ENCODE results near the gene ACTR6.
"Not testable (repeated sequence)": the region's sequence is repeated elsewhere in the genome, so short reads cannot be mapped to it uniquely, and the experiment has no call there.

ACTR6 gene

DNA sequence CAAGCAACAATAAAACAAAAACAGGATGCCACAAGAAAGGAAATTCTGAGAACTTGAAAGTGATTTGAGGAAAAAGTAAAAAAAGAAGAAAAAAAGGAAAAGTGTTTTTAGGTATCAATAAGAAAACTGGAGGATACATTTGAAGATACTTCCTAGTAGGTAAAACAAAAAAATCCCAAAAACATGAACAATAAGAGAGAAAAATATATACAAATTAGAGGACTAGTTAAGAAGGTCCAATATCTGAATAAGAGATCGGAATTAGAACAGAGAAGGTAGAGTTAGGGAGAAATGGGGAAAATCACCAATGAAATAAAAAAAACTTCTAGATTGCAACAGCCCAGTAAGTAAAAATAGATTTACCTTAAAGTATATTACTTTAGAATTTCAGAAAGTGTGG, 57.5 kb downstream of the ACTR6 start:
- no peak for DNase-seq (ENCODE audit: extremely low read depth, low read depth)
- TF ChIP-seq, protein P1, sequence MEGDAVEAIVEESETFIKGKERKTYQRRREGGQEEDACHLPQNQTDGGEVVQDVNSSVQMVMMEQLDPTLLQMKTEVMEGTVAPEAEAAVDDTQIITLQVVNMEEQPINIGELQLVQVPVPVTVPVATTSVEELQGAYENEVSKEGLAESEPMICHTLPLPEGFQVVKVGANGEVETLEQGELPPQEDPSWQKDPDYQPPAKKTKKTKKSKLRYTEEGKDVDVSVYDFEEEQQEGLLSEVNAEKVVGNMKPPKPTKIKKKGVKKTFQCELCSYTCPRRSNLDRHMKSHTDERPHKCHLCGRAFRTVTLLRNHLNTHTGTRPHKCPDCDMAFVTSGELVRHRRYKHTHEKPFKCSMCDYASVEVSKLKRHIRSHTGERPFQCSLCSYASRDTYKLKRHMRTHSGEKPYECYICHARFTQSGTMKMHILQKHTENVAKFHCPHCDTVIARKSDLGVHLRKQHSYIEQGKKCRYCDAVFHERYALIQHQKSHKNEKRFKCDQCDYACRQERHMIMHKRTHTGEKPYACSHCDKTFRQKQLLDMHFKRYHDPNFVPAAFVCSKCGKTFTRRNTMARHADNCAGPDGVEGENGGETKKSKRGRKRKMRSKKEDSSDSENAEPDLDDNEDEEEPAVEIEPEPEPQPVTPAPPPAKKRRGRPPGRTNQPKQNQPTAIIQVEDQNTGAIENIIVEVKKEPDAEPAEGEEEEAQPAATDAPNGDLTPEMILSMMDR (IDR thresholded peaks at IDR 0.05; ENCODE audit: low read depth, low read length), result no peak

DNA sequence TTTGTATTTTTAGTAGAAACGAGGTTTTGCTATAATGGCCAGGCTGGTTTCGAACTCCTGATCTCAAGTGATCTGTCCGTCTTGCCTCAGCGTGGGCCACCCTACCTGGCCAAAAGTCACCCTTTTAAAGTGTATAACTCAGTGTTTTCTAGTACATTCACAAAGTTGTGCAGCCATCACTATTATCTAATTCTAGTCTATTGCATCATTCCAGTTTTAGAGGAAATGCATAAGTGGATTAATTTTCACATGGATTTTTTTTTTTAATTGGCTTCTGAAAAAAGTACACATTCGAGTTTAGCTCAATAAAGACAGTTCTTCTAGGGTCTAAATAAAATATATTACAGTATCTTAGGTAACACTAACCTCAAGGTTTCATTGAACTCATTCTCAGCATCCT, 62.5 kb downstream of the ACTR6 start:
- DNase-seq (ENCODE audit: extremely low read depth, low read depth), result no peak
- TF ChIP-seq, protein P1 (IDR thresholded peaks at IDR 0.05; ENCODE audit: low read depth, low read length), result no peak

GRCh38 chr12:100265107-100265506, 64.5 kb downstream of the ACTR6 start:
- not testable (repeated sequence) for DNase-seq (ENCODE audit: extremely low read depth, low read depth)

DNA sequence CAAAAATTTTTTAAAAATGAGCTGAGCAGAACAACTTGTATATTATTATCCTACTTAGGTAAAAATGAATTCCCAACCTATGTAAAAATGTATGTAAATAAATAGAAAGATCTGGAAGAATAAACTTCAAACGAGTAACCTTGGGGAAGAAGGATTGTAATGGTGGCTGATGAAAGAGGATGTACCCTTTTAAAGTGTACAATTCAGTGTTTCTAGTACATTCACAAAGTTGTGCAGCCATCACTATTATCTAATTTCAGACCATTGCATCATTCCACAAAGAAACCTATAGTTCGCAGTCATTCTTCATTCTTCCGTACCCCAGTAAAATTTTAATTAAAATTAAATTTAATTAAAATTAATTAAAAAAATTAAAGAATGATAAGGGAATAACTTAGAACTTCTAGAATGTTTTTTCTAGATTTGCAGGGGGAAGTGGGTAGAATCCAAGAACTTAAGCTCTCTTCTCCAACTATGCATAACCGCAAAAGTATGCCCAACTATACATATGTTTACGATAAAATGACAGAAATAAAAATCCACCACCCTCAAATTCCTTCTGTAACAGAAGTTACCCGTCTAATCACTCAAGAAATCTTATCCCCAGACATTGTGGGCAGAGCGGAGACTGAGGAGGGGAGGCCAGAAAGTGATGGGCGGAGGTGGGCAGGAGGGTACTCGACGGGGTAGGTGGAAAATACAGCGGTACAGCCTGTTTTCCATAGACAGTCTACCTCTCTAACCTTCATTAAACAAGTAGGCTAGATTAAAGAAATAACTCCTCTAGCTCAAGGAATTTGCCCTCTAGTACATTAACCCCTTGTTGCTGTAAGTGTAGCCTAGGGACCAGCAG, 65.3 kb downstream of the ACTR6 start:
- TF ChIP-seq, protein P1 (IDR thresholded peaks at IDR 0.05; ENCODE audit: low read depth, low read length), result no peak
- DNase-seq (ENCODE audit: extremely low read depth, low read depth), result no peak

DNA sequence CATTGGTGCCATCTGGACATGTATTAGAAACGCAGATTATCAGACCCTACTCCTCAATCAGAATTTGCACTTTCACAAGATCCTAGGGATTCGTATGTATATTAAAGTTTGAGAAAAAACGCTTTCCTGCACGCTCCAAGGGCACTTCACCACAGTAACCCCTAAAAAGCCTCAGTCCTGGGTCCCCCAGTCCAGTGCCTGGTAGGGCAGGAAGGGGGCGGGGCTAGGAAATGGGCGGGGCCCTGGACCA, 65.9 kb downstream of the ACTR6 start:
- TF ChIP-seq, protein P1 (IDR thresholded peaks at IDR 0.05; ENCODE audit: low read depth, low read length), result no peak
- no peak for DNase-seq (ENCODE audit: extremely low read depth, low read depth)

DNA sequence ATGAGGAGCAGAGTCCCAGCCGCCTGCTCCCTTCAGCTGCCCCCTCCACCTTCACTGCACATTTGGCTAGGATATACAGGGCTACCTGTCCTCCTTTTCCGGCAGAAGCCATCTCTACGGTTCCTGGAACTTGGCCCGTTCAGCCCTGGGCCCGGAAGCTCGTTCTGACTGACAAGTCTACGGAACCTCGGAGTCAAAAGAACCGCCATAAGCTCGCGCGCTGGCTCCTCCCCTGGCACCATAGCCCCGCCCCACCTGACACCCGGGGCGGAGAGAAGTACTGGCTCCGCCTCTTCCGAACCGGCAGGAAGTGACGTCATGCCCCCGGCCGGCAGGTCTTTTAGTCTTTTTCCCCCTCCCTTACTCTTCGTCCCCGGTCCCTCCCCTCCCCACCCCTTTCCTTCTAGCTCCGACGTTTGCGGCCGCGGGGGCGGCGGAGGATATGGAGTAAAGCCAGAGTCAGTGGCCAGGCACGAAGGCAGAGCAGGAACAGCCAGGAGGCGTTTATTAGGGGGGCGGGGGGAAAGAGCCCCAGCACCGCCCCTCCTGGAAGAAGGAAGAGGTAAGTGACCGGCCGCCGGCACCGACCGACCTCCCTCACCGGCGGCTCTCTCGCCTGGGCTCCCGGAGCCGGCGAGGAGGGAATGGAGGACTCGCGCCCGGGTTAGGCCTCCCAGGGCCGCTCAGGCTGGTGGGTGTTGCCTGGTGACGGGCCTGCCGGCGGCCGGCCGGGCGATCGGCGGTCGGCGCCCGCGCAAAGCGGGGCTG, 66.4 kb downstream of the ACTR6 start, which contains the start of the genes DEPDC4 and SCYL2:
TSS of gene DEPDC4 (minus strand) at position 245 of the 768 bp plus-strand sequence. CDS start at position 242, 3 bp downstream.
TSS of gene SCYL2 (plus strand) at position 343 of the 768 bp plus-strand sequence. CDS start 15,794 bp downstream, outside the sequence.
- peak; percentile 96 for DNase-seq (ENCODE audit: extremely low read depth, low read depth)
- TF ChIP-seq, protein P1 (IDR thresholded peaks at IDR 0.05; ENCODE audit: low read depth, low read length), result no peak

GRCh38 chr12:100267603-100268281, 67.1 kb downstream of the ACTR6 start:
- no peak for DNase-seq (ENCODE audit: extremely low read depth, low read depth)

More at GRCh38 chr12:100267603-100268281, 67.1 kb downstream of the ACTR6 start:
- TF ChIP-seq, protein P1 (IDR thresholded peaks at IDR 0.05; ENCODE audit: low read depth, low read length), result no peak

Measured in AG09319 (cell line).